ENCODE results near the gene ETV6.

GRCh38 chr12:11920231-11920630, 270.8 kb downstream of the ETV6 start:
- TF ChIP-seq CTCF (IDR thresholded peaks at IDR 0.05) (no peak), POLR2A (IDR thresholded peaks at IDR 0.05) (no peak)

Data from lower leg skin (tissue), 3 donors.